ENCODE data around the gene RALGAPA2.

GRCh38 chr20:20369250-20370093, 343.0 kb downstream of the RALGAPA2 start:
- TF ChIP-seq CTCF (IDR thresholded peaks at IDR 0.05): peak in 1 of 6 experiments; percentile 13
- TF ChIP-seq POLR2A (IDR thresholded peaks at IDR 0.05): no peak

Measured in thyroid gland (tissue), 4 donors.